Common myeloid progenitor, CD34-positive (primary cell): ENCODE results near the gene ITIH6.
A peak's percentile ranks its signal among the peaks of the same experiment; 100 is the strongest.
"Not testable (repeated sequence)": the region's sequence is repeated elsewhere in the genome, so short reads cannot be mapped to it uniquely, and the experiment has no call there.

Source experiments
- CTCF ChIA-PET: fragments of 350-600 bp; sonication (Branson Sonifier 250); formaldehyde crosslinking; loops from one replicate; lab custom pipeline; 2021; ENCODE audit warnings: antibody characterized with exemption; lab: Charles Lee
- POLR2A ChIA-PET: fragments of 350-600 bp; sonication (Branson Sonifier 250); formaldehyde crosslinking; loops from one replicate; lab custom pipeline; 2021; ENCODE audit warnings: antibody characterized with exemption; lab: Charles Lee
- DNase-seq, 3 donors: peaks; one replicate each; pipeline versions ENCODE4 v3.0.0 to v3.0.0-alpha.2; 2013
- H3K27ac ChIP-seq, 2 experiments: 1 replicate in 1 of 2; 2 replicates in 1 of 2; pipeline ENCODE4 v1.7.0; 2013; ENCODE audit warnings: inconsistent platforms in 2 of 2, low read length in 2 of 2, mild to moderate bottlenecking in 2 of 2, low read depth in 1 of 2, moderate library complexity in 1 of 2; ENCODE audit not compliant: severe bottlenecking in 2 of 2, insufficient read depth in 1 of 2, poor library complexity in 1 of 2
- H3K27me3 ChIP-seq, 5 experiments: replicated peaks in 2 of 5; 1 replicate in 3 of 5; 2 replicates in 2 of 5; pipeline versions ENCODE4 v1.6.1 to v1.7.0; 2013; ENCODE audit warnings: low read length in 4 of 5, mild to moderate bottlenecking in 2 of 5, moderate library complexity in 2 of 5, inconsistent platforms in 1 of 5; ENCODE audit not compliant: insufficient read depth in 5 of 5, control insufficient read depth in 4 of 5
- H3K36me3 ChIP-seq, 4 experiments: 1 replicate in 2 of 4; 2 replicates in 2 of 4; pipeline versions ENCODE4 v1.6.1 to v1.7.0; 2013; ENCODE audit warnings: low read length in 3 of 4, control low read depth in 1 of 4, mild to moderate bottlenecking in 1 of 4; ENCODE audit not compliant: control insufficient read depth in 4 of 4, insufficient read depth in 4 of 4
- H3K4me1 ChIP-seq, 4 experiments: 1 replicate in 3 of 4; 2 replicates in 1 of 4; pipeline versions ENCODE4 v1.6.1 to v1.7.1; 2013; ENCODE audit warnings: low read length in 3 of 4, mild to moderate bottlenecking in 3 of 4, control low read depth in 1 of 4, inconsistent platforms in 1 of 4, moderate library complexity in 1 of 4; ENCODE audit not compliant: control insufficient read depth in 4 of 4, insufficient read depth in 4 of 4; ENCODE audit errors: control extremely low read depth in 1 of 4
- H3K4me3 ChIP-seq, 7 experiments: 1 replicate in 4 of 7; 2 replicates in 3 of 7; pipeline versions ENCODE4 v1.5.1 to v1.7.0; 2013; ENCODE audit warnings: mild to moderate bottlenecking in 7 of 7, low read length in 6 of 7, moderate library complexity in 6 of 7, inconsistent platforms in 2 of 7, low read depth in 2 of 7, control low read depth in 1 of 7; ENCODE audit not compliant: insufficient read depth in 4 of 7, control insufficient read depth in 1 of 7; ENCODE audit errors: extremely low read depth in 1 of 7
- H3K9me3 ChIP-seq, 5 experiments: 1 replicate in 4 of 5; 2 replicates in 1 of 5; pipeline versions ENCODE4 v1.6.1 to v1.7.1; 2013; ENCODE audit warnings: low read length in 4 of 5, mild to moderate bottlenecking in 2 of 5, inconsistent platforms in 1 of 5, low read depth in 1 of 5, moderate library complexity in 1 of 5; ENCODE audit not compliant: control insufficient read depth in 4 of 5, insufficient read depth in 2 of 5; ENCODE audit errors: control extremely low read depth in 1 of 5
- WGBS: methylation state at CpG from one replicate; pipeline ENCODE4 v1.1.5; 2013; ENCODE audit not compliant: insufficient coverage; 5-methylcytosine and 5-hydroxymethylcytosine counted together

The ITIH6 gene

DNA sequence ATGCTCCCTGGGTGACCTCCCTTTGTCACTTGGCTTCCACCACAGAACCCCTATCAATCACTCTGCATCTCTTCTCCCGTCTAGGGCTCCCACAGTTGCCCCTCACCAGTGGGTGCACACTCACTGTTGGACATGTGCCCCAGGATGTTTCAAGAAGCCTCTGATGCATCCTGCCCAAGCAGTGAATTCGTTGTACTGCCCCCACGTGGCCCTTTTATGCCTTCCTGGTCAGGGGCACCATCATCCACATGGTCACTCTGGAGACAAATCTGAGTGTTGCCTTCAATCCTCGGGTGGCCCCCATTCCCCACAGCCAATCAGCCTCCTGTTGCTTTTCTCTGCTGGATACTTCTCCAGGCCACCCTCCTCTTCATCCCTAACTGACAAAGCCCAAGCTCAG lies 12.2 kb downstream of the ITIH6 start:
- H3K4me1 ChIP-seq, result peaks cover 0 to 4% (median 2%) of the 10 kb centered on the region in 4 experiments
- 14% methylated on average over 2 of the region's 4 CpGs for WGBS
- H3K36me3 ChIP-seq, result no peaks in the 10 kb centered on the region
- no peak for DNase-seq
- H3K27ac ChIP-seq, result no peak overlapping the region
- POLR2A ChIA-PET, result no interaction called here
- H3K9me3 ChIP-seq, result no peaks in the 10 kb centered on the region
- H3K4me3 ChIP-seq, result no peak overlapping the region
- CTCF ChIA-PET, result no interaction called here
- no peaks in the 10 kb centered on the region for H3K27me3 ChIP-seq

- Histone ChIP-seq H3K9me3 (no peaks in the 10 kb centered on the region), H3K27me3 (no peaks in the 10 kb centered on the region), H3K27ac (no peak overlapping the region), H3K4me3 (no peak overlapping the region), H3K4me1 (peaks cover 0 to 14% (median 3%) of the 10 kb centered on the region in 4 experiments), H3K36me3 (no peaks in the 10 kb centered on the region)
- peak in 2 of 3 donors; percentile 6 to 22 for DNase-seq
- POLR2A ChIA-PET, result no interaction called here
- CTCF ChIA-PET, result no interaction called here
- WGBS, result 82% methylated on average over 4 of the region's 6 CpGs
Observed at GRCh38 chrX:54776987-54777672, 20.9 kb downstream of the ITIH6 start.

DNA sequence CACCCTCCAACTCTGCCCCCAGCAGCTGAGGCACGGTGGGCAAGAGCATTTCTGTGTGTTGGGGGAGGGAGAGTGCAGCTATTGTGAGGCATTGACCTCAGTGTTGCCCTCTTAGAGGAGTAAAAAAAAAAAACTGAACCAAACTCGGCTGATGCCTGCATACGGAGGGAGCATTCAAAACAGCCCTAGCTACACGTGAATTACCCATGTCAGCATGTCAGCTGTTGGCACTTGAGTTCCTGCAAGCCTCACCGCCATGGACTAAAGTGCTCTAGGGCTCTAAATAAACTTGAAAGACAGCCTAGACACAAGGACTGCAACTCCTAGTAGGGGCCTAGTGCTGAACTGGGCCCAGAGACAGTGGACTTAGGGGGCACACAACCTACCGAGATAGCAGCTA lies 22.0 kb downstream of the ITIH6 start:
- Histone ChIP-seq H3K4me3 (no peak overlapping the region), H3K27ac (no peak overlapping the region), H3K9me3 (no peaks in the 10 kb centered on the region), H3K27me3 (no peaks in the 10 kb centered on the region), H3K4me1 (peaks cover 0 to 14% (median 3%) of the 10 kb centered on the region in 4 experiments), H3K36me3 (no peaks in the 10 kb centered on the region)
- 85% methylated on average over 5 of the region's 6 CpGs for WGBS
- POLR2A ChIA-PET, result no interaction called here
- DNase-seq, result no peak
- CTCF ChIA-PET, result no interaction called here

- POLR2A ChIA-PET, CTCF ChIA-PET, H3K27me3 ChIP-seq, H3K9me3 ChIP-seq, H3K36me3 ChIP-seq, H3K4me3 ChIP-seq, H3K27ac ChIP-seq: not testable (repeated sequence)
- DNase-seq, result peak in 2 of 3 donors; percentile 5 to 29
- H3K4me1 ChIP-seq, result peaks cover 0 to 14% (median 3%) of the 10 kb centered on the region in 4 experiments
- WGBS, result no CpG with 5 or more reads among the region's 2 CpGs
Observed at GRCh38 chrX:54774391-54775094, 23.5 kb downstream of the ITIH6 start.

GRCh38 chrX:54758114-54759055 lies 39.7 kb downstream of the ITIH6 start:
- ChIA-PET POLR2A (no interaction called here), CTCF (no interaction called here)
- no peak overlapping the region for H3K4me3 ChIP-seq
- H3K27ac ChIP-seq, result no peak overlapping the region
- WGBS, result 83% methylated on average over 21 of the region's 21 CpGs
- no peaks in the 10 kb centered on the region for H3K4me1 ChIP-seq
- peaks cover 0 to 2% (median 0%) of the 10 kb centered on the region in 5 experiments for H3K27me3 ChIP-seq
- H3K9me3 ChIP-seq, result no peaks in the 10 kb centered on the region
- no peak for DNase-seq
- no peaks in the 10 kb centered on the region for H3K36me3 ChIP-seq

DNA sequence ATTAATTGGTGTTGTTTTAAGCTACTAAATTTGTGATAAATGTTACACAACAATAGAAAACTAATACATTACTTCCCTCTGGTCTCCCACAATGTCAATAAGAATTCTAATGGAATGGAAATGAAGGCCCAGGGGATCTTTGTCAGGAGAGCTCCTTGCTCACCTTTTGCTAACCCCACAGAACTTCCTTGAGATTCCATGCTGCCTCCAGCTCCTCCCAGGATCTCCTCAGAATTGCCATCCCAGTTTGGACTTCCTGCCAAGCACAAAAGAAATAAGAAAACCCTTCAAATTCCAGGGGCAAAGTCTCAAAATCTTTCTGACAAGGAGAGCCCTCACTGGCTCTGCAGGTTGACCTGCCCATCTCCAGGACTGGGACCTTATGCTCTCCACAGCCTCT lies 43.2 kb downstream of the ITIH6 start:
- DNase-seq, result no peak
- peaks cover 0 to 2% (median 0%) of the 10 kb centered on the region in 5 experiments for H3K27me3 ChIP-seq
- CTCF ChIA-PET, result no interaction called here
- POLR2A ChIA-PET, result interaction anchor here (0.5 to 0.6 kb wide), 2 partner anchors 33 to 426 kb away, joined by 4 to 5 read pairs; no protein-coding TSS in a partner anchor
- no peaks in the 10 kb centered on the region for H3K4me1 ChIP-seq
- no peaks in the 10 kb centered on the region for H3K9me3 ChIP-seq
- H3K36me3 ChIP-seq, result no peaks in the 10 kb centered on the region
- no peak overlapping the region for H3K4me3 ChIP-seq
- H3K27ac ChIP-seq, result no peak overlapping the region
